ENCODE measurements around the gene POFUT1.

- TF ChIP-seq CTCF (conservative IDR thresholded peaks at IDR 0.05; ENCODE audit: low read depth, low read length) (no peak), EZH2phosphoT487 (IDR thresholded peaks at IDR 0.05; ENCODE audit: borderline replicate concordance, low read length) (no peak), EZH2 (IDR thresholded peaks at IDR 0.05; ENCODE audit: low read length, unreplicated experiment) (no peak)
Observed at GRCh38 chr20:32215147-32215546, 7.5 kb downstream of the POFUT1 start.
